Measurements from ENCODE around the gene KCTD18.

KCTD18 gene

DNA sequence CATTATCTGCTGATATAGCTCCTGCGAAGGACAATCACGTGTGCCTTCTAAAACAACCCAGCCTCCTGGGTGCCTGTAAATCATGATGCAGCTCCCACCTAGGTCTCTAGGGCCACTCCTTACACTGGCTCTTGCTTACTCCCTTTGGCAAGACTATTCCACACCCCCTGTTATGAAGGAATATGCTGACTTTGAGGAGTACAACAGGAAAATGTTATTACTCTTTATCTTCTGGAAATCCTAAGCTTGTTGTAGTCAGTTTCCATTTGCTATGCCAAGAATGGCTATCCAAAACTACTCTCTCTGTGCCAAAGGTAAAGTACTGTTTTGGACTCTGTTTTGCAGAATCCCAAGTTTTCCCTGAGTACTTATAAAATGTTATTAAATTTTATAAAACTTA, 23.9 kb upstream of the KCTD18 start:
- Histone ChIP-seq H3K9me3 (ENCODE audit: insufficient read depth, low read depth, low read length) (no peaks in the 10 kb centered on the region), H3K4me1 (ENCODE audit: control insufficient read depth in 1 of 2, insufficient read depth in 2 of 2, low read length in 2 of 2) (no peaks in the 10 kb centered on the region)
- no peak for DNase-seq

DNA sequence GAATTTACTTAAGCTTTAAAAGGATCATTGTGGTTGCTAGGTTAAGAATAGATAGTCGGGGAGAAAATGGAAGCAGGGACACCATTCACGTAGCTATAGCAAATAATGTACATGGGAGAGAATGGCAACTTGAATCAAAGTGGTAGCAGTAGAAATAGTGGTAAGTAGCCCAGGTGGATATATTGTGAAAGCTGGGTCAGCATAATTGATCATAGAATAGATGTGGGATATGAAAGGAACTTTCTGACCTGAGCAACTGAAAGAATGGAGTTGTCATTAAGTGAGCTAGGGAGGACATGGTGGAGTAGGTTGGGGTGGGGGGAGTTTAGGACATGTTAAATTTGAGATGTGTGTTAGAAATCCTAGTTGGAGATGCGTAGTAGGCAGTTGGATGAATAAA, 18.4 kb upstream of the KCTD18 start:
- Histone ChIP-seq H3K79me2 (ENCODE audit: control insufficient read depth, insufficient read depth, low read length, poor library complexity) (no peaks in the 10 kb centered on the region), H4K91ac (ENCODE audit: low read depth, low read length) (no peak overlapping the region), H4K8ac (ENCODE audit: low read depth, low read length) (no peak overlapping the region), H3K23ac (ENCODE audit: low read length) (no peak overlapping the region), H3K27me3 (ENCODE audit: insufficient read depth, low read length) (no peaks in the 10 kb centered on the region), H3K9me3 (ENCODE audit: insufficient read depth, low read depth, low read length) (no peaks in the 10 kb centered on the region), H4K12ac (ENCODE audit: low read depth, low read length) (no peak overlapping the region), H3K4ac (ENCODE audit: low read depth, low read length) (peak overlapping the region; percentile 42), H3K79me1 (ENCODE audit: low read length) (peaks cover 5% of the 10 kb centered on the region), H3K9ac (ENCODE audit: low read length) (no peak overlapping the region), H3K18ac (ENCODE audit: low read length) (no peak overlapping the region), H3K14ac (ENCODE audit: low read length) (no peak overlapping the region), H3K4me2 (ENCODE audit: low read length) (no peak overlapping the region), H2BK12ac (ENCODE audit: low read length) (no peak overlapping the region), H2BK120ac (ENCODE audit: insufficient read depth, low read length, poor library complexity) (no peak overlapping the region), H2AK5ac (ENCODE audit: low read length) (no peak overlapping the region), H2BK5ac (ENCODE audit: low read depth, low read length, poor library complexity) (no peak overlapping the region), H3K4me1 (ENCODE audit: control insufficient read depth in 1 of 2, insufficient read depth in 2 of 2, low read length in 2 of 2) (peaks cover 1 to 4% of the 10 kb centered on the region in 2 experiments), H3K27ac (ENCODE audit: low read depth, low read length) (no peak overlapping the region), H3K4me3 (ENCODE audit: low read depth, low read length) (no peak overlapping the region), H2AFZ (ENCODE audit: insufficient read depth, low read length, poor library complexity) (no peak overlapping the region), H3K36me3 (ENCODE audit: control insufficient read depth in 1 of 2, insufficient read depth in 2 of 2, low read length in 2 of 2) (no peaks in the 10 kb centered on the region)
- DNase-seq = no peak
- no CpG with 5 or more reads among the region's 3 CpGs for WGBS (ENCODE audit: extremely low coverage, insufficient coverage, insufficient read length)

More for the DNA sequence above, 23.9 kb upstream of the KCTD18 start:
- H2BK12ac ChIP-seq (ENCODE audit: low read length) = no peak overlapping the region
- no peak overlapping the region for H2AK5ac ChIP-seq (ENCODE audit: low read length)
- H3K36me3 ChIP-seq (ENCODE audit: control insufficient read depth in 1 of 2, insufficient read depth in 2 of 2, low read length in 2 of 2) = peaks cover 2% of the 10 kb centered on the region in 2 experiments
- H3K14ac ChIP-seq (ENCODE audit: low read length) = no peak overlapping the region
- H3K4ac ChIP-seq (ENCODE audit: low read depth, low read length) = no peak overlapping the region
- H2BK5ac ChIP-seq (ENCODE audit: low read depth, low read length, poor library complexity) = no peak overlapping the region
- H3K18ac ChIP-seq (ENCODE audit: low read length) = no peak overlapping the region
- no peak overlapping the region for H3K4me2 ChIP-seq (ENCODE audit: low read length)
- H3K79me2 ChIP-seq (ENCODE audit: control insufficient read depth, insufficient read depth, low read length, poor library complexity) = no peaks in the 10 kb centered on the region
- H3K27me3 ChIP-seq (ENCODE audit: insufficient read depth, low read length) = no peaks in the 10 kb centered on the region
- no peak overlapping the region for H3K4me3 ChIP-seq (ENCODE audit: low read depth, low read length)
- no peak overlapping the region for H3K27ac ChIP-seq (ENCODE audit: low read depth, low read length)
- H2AFZ ChIP-seq (ENCODE audit: insufficient read depth, low read length, poor library complexity) = no peak overlapping the region
- H2BK120ac ChIP-seq (ENCODE audit: insufficient read depth, low read length, poor library complexity) = no peak overlapping the region
- WGBS (ENCODE audit: extremely low coverage, insufficient coverage, insufficient read length) = no CpG with 5 or more reads among the region's 2 CpGs
- H4K91ac ChIP-seq (ENCODE audit: low read depth, low read length) = no peak overlapping the region
- no peak overlapping the region for H3K23ac ChIP-seq (ENCODE audit: low read length)
- no peaks in the 10 kb centered on the region for H3K79me1 ChIP-seq (ENCODE audit: low read length)
- no peak overlapping the region for H4K12ac ChIP-seq (ENCODE audit: low read depth, low read length)
- no peak overlapping the region for H3K9ac ChIP-seq (ENCODE audit: low read length)
- no peak overlapping the region for H4K8ac ChIP-seq (ENCODE audit: low read depth, low read length)

GRCh38 chr2:200525882-200526651, 16.2 kb upstream of the KCTD18 start, which contains the start of gene SGO2:
Gene SGO2 (plus strand): TSS chr2:200526207. CDS start chr2:200532976, 6,769 bp downstream.
- Histone ChIP-seq H3K4me3 (ENCODE audit: low read depth, low read length) (peak within 1 kb of the TSS; percentile 89), H4K12ac (ENCODE audit: low read depth, low read length) (peak within 1 kb of the TSS; percentile 46), H3K9ac (ENCODE audit: low read length) (peak within 1 kb of the TSS; percentile 67), H2BK5ac (ENCODE audit: low read depth, low read length, poor library complexity) (peak within 1 kb of the TSS; percentile 15), H3K23ac (ENCODE audit: low read length) (no peak within 1 kb of the TSS), H2BK120ac (ENCODE audit: insufficient read depth, low read length, poor library complexity) (peak within 1 kb of the TSS; percentile 18), H3K27me3 (ENCODE audit: insufficient read depth, low read length) (peaks cover 2% of the 10 kb centered on the region), H3K27ac (ENCODE audit: low read depth, low read length) (no peak within 1 kb of the TSS), H3K4me1 (ENCODE audit: control insufficient read depth in 1 of 2, insufficient read depth in 2 of 2, low read length in 2 of 2) (peaks cover 3 to 4% of the 10 kb centered on the region in 2 experiments), H4K8ac (ENCODE audit: low read depth, low read length) (peak within 1 kb of the TSS; percentile 51), H2BK12ac (ENCODE audit: low read length) (no peak within 1 kb of the TSS), H3K79me1 (ENCODE audit: low read length) (peaks cover 5% of the 10 kb centered on the region), H3K9me3 (ENCODE audit: insufficient read depth, low read depth, low read length) (no peaks in the 10 kb centered on the region), H3K4me2 (ENCODE audit: low read length) (peak within 1 kb of the TSS; percentile 96), H3K4ac (ENCODE audit: low read depth, low read length) (peak within 1 kb of the TSS; percentile 52), H4K91ac (ENCODE audit: low read depth, low read length) (peak within 1 kb of the TSS; percentile 60), H2AFZ (ENCODE audit: insufficient read depth, low read length, poor library complexity) (peak within 1 kb of the TSS; percentile 84), H3K36me3 (ENCODE audit: control insufficient read depth in 1 of 2, insufficient read depth in 2 of 2, low read length in 2 of 2) (no peaks in the 10 kb centered on the region), H3K18ac (ENCODE audit: low read length) (peak within 1 kb of the TSS; percentile 37), H3K79me2 (ENCODE audit: control insufficient read depth, insufficient read depth, low read length, poor library complexity) (no peaks in the 10 kb centered on the region), H3K14ac (ENCODE audit: low read length) (peak within 1 kb of the TSS; percentile 19), H2AK5ac (ENCODE audit: low read length) (no peak within 1 kb of the TSS)
- WGBS (ENCODE audit: extremely low coverage, insufficient coverage, insufficient read length) = no CpG with 5 or more reads among the region's 56 CpGs
- peak; percentile 95 to 96 for DNase-seq

DNA sequence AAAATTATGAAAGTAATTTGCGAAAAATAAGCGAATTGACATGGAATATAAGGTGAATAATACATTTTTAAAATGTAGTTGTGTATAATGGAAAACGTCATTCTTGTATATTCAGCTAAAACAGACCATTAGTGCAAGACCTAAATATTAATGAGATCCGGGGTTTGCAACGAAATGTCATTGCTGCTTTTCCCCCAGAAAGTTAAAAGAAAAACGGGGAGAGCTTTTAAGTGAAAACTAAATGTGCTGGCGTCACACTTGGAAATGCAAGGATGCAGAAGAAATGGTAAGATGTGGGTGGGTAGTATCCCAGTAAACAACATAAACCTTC, 15.6 kb upstream of the KCTD18 start:
- Histone ChIP-seq H3K79me2 (ENCODE audit: control insufficient read depth, insufficient read depth, low read length, poor library complexity) (no peaks in the 10 kb centered on the region), H4K91ac (ENCODE audit: low read depth, low read length) (no peak overlapping the region), H2BK120ac (ENCODE audit: insufficient read depth, low read length, poor library complexity) (no peak overlapping the region), H3K4me2 (ENCODE audit: low read length) (peak overlapping the region; percentile 65), H3K14ac (ENCODE audit: low read length) (no peak overlapping the region), H2BK12ac (ENCODE audit: low read length) (no peak overlapping the region), H4K12ac (ENCODE audit: low read depth, low read length) (no peak overlapping the region), H3K9me3 (ENCODE audit: insufficient read depth, low read depth, low read length) (no peaks in the 10 kb centered on the region), H3K36me3 (ENCODE audit: control insufficient read depth in 1 of 2, insufficient read depth in 2 of 2, low read length in 2 of 2) (no peaks in the 10 kb centered on the region), H3K4me3 (ENCODE audit: low read depth, low read length) (no peak overlapping the region), H3K4me1 (ENCODE audit: control insufficient read depth in 1 of 2, insufficient read depth in 2 of 2, low read length in 2 of 2) (peaks cover 3 to 4% of the 10 kb centered on the region in 2 experiments), H3K18ac (ENCODE audit: low read length) (no peak overlapping the region), H3K4ac (ENCODE audit: low read depth, low read length) (no peak overlapping the region), H2AK5ac (ENCODE audit: low read length) (no peak overlapping the region), H3K79me1 (ENCODE audit: low read length) (peaks cover 5% of the 10 kb centered on the region), H2BK5ac (ENCODE audit: low read depth, low read length, poor library complexity) (no peak overlapping the region), H3K9ac (ENCODE audit: low read length) (no peak overlapping the region), H2AFZ (ENCODE audit: insufficient read depth, low read length, poor library complexity) (no peak overlapping the region), H3K27ac (ENCODE audit: low read depth, low read length) (no peak overlapping the region), H3K27me3 (ENCODE audit: insufficient read depth, low read length) (peaks cover 2% of the 10 kb centered on the region), H3K23ac (ENCODE audit: low read length) (no peak overlapping the region), H4K8ac (ENCODE audit: low read depth, low read length) (no peak overlapping the region)
- DNase-seq = no peak
- WGBS (ENCODE audit: extremely low coverage, insufficient coverage, insufficient read length) = 100% methylated on average over 2 of the region's 7 CpGs

Measured in trophoblast cell (in vitro differentiated cells and primary cell).